GM19099 (cell line): ENCODE data around the gene RELL1.

Source experiments
- POLR2A ChIP-seq: IDR thresholded peaks from 3 replicates; pipeline ENCODE4 v1.6.1; 2011; ENCODE audit warnings: low read depth; ENCODE audit not compliant: insufficient read length; ENCODE audit errors: extremely low read depth

RELL1 gene

GRCh38 chr4:37678624-37679023 lies 7.6 kb downstream of the RELL1 start:
- no peak for TF ChIP-seq POLR2A

DNA sequence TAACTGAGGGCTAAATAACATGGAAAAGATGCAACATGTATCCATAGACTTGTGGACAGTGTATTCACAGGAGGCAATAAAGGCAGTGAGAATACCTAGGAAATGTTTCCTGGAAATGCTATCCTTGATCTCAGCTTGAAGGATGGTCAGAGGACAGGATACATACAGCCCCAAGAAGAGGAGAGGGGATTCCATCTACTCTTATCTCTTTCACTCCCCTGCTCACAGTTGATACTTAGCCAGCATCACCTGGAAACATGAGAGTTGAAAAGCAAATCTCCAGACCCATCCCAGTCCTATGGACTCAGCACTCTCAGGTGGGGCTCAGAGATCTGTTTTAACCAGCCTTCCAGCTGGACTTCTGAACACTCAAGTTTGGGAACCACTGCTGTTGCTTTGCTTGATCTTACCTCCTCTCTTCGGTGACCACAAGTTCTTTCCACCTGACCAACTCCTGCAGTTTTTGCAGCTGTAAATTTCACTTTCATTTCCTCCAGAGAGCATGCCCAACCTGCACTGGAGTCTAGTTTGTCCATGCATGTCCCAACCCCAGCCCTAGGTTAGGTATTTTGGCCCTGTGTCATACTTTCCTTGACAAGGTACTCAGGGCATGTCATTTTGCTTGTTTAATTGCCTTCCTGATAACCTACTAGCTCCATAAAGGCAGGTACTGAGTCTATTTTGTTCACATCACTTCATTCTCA lies 10.4 kb downstream of the RELL1 start:
- TF ChIP-seq POLR2A, result no peak

- TF ChIP-seq POLR2A, result no peak
These were observed 11.7 kb downstream of the RELL1 start for GRCh38 chr4:37674439-37674838.

GRCh38 chr4:37673538-37674192 lies 12.5 kb downstream of the RELL1 start:
- no peak for TF ChIP-seq POLR2A

GRCh38 chr4:37671072-37671471 lies 15.1 kb downstream of the RELL1 start:
- no peak for TF ChIP-seq POLR2A

DNA sequence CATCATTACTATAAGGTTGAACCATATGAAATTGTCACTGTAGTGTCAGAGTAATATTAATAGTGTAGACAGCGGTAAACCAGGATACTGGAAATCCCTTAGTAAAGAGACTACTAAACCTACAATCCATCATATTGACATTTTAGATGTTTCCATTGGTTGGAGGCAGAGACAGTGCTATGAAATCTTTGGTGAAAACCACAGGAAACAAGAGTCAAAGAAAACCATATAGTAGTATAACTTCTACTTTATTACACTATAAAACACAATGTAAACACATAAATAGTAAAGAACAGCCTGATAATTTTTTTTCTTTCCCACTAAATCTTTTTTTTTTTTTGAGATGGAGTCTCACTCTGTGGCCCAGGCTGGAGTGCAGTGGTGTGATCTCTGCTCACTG lies 15.9 kb downstream of the RELL1 start:
- no peak for TF ChIP-seq POLR2A

- no peak for TF ChIP-seq POLR2A
These were observed 18.7 kb downstream of the RELL1 start for GRCh38 chr4:37667197-37668100.

DNA sequence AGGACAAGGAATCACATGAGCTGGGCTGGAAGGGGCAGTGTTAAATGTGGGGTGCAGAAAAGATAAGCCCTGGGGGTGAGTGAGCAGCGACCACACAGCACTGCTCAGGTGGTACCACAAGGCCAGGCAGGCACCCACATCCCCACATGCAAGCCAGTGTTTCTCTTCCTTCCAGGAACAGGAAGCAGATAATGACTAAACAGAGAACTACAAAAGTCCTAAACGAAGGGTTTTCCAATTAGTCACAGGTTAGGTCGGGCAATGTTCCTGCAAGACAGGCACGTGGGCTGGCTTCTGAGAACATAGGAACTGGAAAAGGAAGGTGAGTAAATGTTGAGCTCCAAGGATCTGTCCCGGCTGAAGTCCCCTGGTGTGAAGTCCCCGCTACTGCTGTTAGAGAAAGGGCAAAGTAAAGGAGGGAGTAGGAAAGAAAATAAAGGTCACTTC lies 19.5 kb downstream of the RELL1 start:
- no peak for TF ChIP-seq POLR2A

DNA sequence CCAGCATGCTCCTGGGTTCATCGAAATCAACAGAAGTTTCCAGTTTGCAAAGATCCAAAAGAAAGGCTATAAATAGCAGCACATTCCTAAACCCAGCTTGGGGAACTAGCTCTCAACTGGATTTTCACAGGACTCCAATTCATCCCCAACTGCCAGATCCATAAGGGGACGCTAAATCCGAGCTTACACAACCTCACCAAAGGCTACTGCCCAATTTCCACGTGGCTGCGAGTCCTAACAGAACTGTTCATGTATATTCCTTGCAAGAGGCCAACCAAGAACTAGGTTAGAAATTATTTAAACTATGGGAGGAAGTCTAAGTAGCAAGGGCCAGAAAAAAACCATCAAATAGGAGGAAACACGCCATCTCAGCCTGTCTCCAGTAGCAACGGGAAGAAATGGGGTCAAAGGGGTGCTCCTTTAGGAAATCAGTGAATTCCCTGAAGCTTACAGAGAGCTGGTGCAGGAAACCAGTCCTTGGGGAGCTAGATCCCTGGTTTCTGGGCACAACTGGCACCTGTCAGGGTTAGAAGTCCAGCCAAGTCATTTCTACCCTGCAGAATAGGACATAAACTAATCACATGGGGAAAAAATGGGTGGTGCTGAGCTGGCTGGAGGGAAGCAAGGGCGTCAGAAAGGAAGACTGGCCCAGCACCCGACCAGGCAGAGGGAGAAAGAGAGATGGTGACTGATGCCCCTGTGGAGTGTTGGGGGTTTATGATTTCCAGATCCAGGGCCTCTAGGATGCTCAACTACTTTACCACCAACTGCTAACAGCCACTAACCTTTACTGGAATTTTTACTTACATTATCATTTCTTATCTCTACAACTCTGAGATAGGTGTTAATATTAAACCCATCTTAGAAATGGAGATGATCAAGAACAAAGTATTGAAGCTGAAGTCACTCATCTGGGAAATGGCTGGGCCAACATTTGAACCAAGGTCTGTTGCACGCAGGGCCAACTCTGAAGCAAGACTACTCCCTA lies 20.5 kb downstream of the RELL1 start:
- TF ChIP-seq POLR2A, result no peak

- TF ChIP-seq POLR2A, result no peak
These were observed 21.5 kb downstream of the RELL1 start for GRCh38 chr4:37664696-37665095.

- no peak for TF ChIP-seq POLR2A
These were observed 22.6 kb downstream of the RELL1 start for GRCh38 chr4:37663552-37663951.

DNA sequence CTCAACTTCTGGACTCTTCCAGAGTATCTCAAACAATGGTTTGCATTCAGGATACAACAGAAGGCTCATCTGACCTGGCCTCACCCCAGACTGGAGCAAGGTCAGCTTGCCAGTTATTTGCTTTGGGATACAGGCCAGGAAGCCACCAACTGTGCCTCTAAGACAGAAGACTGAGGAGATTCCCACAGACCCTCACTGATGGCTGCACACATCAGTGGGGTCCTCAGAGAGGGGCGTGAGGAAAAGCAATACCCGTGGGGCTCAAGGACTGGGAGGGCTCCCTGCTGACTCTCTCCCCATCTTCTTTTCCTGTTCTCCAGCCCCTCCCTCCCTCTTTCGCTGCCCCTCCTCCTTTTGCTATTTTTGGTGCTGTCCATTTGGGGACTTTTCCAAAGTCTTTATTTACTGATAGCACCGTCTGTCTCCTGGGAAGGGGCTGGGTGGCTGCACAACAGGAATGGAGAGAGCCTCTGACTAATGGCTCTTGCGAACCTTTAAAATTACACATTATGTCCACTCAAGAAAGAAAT lies 23.2 kb downstream of the RELL1 start:
- no peak for TF ChIP-seq POLR2A

GRCh38 chr4:37662251-37662650 lies 23.9 kb downstream of the RELL1 start:
- TF ChIP-seq POLR2A, result no peak

- no peak for TF ChIP-seq POLR2A
These were observed 24.4 kb downstream of the RELL1 start for GRCh38 chr4:37661772-37662171.
